SH-SY5Y (cell line): ENCODE data around the gene SLC2A13.

Source experiments
- GATA2 ChIP-seq: IDR thresholded peaks from 2 replicates; pipeline ENCODE4 v1.6.1; 2011; ENCODE audit warnings: mild to moderate bottlenecking, low read depth, low read length
- GATA3 ChIP-seq: IDR thresholded peaks from 2 replicates; pipeline ENCODE4 v1.6.1; 2011; ENCODE audit warnings: low read depth, mild to moderate bottlenecking, low read length, moderate library complexity

DNA sequence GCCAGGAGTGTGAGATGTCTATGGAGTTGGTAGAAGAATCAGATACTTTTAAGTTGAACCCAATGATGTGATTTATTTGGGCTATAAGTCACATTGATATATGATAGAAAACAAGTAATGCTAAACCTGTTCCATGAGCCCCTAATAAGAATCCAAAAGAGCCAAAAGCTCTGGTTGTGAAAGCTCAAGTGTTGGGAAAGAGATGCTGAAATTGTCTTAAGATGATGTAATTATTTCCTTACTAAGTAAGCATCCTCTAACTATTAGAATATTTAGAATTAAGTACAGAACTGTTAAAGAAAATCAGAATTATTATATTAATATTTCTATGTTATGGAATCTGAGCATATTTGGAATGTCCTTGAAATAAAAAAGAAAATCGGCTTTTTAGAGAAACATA is 17.6 kb upstream of the SLC2A13 start:
- TF ChIP-seq GATA2 (no peak), GATA3 (no peak)
